GM19193 (cell line): ENCODE data around the gene TMEM126A.
A peak's percentile ranks its signal among the peaks of the same experiment; 100 is the strongest.

Experiments
- POLR2A ChIP-seq: IDR thresholded peaks from 4 replicates; pipeline ENCODE4 v1.6.1; 2011; ENCODE audit not compliant: insufficient read depth, insufficient read length; ENCODE audit errors: extremely low read depth

The TMEM126A gene

GRCh38 chr11:85652786-85653447, 5.2 kb downstream of the TMEM126A start:
- no peak for TF ChIP-seq POLR2A

GRCh38 chr11:85656777-85657176, 9.0 kb downstream of the TMEM126A start:
- TF ChIP-seq POLR2A, result no peak

- TF ChIP-seq POLR2A, result no peak
Measured at GRCh38 chr11:85658180-85658579, 10.4 kb downstream of the TMEM126A start.

GRCh38 chr11:85661972-85662664, 14.4 kb downstream of the TMEM126A start:
- no peak for TF ChIP-seq POLR2A

GRCh38 chr11:85663080-85663752, 15.4 kb downstream of the TMEM126A start:
- TF ChIP-seq POLR2A, result no peak

GRCh38 chr11:85663753-85664614, 16.2 kb downstream of the TMEM126A start:
- peak; percentile 60 for TF ChIP-seq POLR2A

GRCh38 chr11:85664615-85665481, 17.1 kb downstream of the TMEM126A start, which contains the start of gene CREBZF:
TSS of gene CREBZF (minus strand) at chr11:85665129. CDS start at chr11:85664875, 254 bp downstream.
- peak; percentile 94 for TF ChIP-seq POLR2A

GRCh38 chr11:85665733-85666132, 18.0 kb downstream of the TMEM126A start:
- no peak for TF ChIP-seq POLR2A

- TF ChIP-seq POLR2A, result no peak
Measured at GRCh38 chr11:85666687-85667086, 18.9 kb downstream of the TMEM126A start.

GRCh38 chr11:85668157-85668556, 20.4 kb downstream of the TMEM126A start:
- TF ChIP-seq POLR2A, result no peak

GRCh38 chr11:85672105-85672902, 24.5 kb downstream of the TMEM126A start:
- TF ChIP-seq POLR2A, result no peak

GRCh38 chr11:85673393-85673792, 25.6 kb downstream of the TMEM126A start:
- no peak for TF ChIP-seq POLR2A

- TF ChIP-seq POLR2A, result no peak
Measured at GRCh38 chr11:85679576-85679975, 31.8 kb downstream of the TMEM126A start.
